Effector CD4-positive, alpha-beta T cell (primary cell): Measurements from ENCODE around the gene GPR65.

Experiments
- DNase-seq: peaks from one replicate; pipeline ENCODE4 v3.0.0-alpha.2; 2020

Gene GPR65

GRCh38 chr14:88043529-88044443, 38.9 kb downstream of the GPR65 start:
- no peak for DNase-seq

GRCh38 chr14:88044444-88044758, 39.5 kb downstream of the GPR65 start:
- DNase-seq: no peak

- no peak for DNase-seq
Measured at GRCh38 chr14:88044776-88045446, 40.0 kb downstream of the GPR65 start.

- no peak for DNase-seq
Measured at GRCh38 chr14:88045705-88046104, 40.8 kb downstream of the GPR65 start.

- no peak for DNase-seq
Measured at GRCh38 chr14:88048351-88048750, 43.4 kb downstream of the GPR65 start.

- DNase-seq: no peak
Measured at GRCh38 chr14:88049266-88049665, 44.3 kb downstream of the GPR65 start.

- no peak for DNase-seq
Measured at GRCh38 chr14:88049936-88050335, 45.0 kb downstream of the GPR65 start.

GRCh38 chr14:88060576-88060975, 55.6 kb downstream of the GPR65 start:
- DNase-seq: no peak

GRCh38 chr14:88063811-88064210, 58.9 kb downstream of the GPR65 start:
- no peak for DNase-seq
